Measurements from ENCODE around the gene ANKFY1. TPM values are rescaled to one million over a fixed set of nuclear protein-coding genes. Genes with fewer than 3 reads are reported as not detected.

The ANKFY1 gene
- total RNA-seq, 1 donor from 2014 or later, result 51.9 TPM

DNA sequence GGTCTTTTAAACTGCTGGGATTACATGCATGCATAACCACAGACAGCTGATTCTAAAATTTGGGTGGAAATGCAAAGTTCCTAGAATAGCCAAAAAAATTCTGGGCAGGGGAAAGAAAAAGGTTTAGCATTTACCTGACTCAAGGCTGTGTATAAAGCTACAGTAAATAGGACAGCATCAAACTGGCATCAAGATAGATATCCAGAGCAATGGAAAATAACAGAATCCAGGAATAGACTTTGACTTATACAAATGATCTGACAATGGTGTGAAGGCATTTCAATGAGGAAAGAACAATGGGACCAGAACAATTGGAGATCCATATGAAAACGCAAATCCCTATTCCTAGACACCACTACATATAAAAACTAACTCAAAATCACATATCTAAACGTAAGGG lies 12.9 kb downstream of the ANKFY1 start:
- Mint-ChIP-seq H3K36me3 (ENCODE audit: low read depth) (peaks cover 31% of the 10 kb centered on the region), H3K27me3 (ENCODE audit: low read depth) (no peaks in the 10 kb centered on the region), H3K4me3 (ENCODE audit: low read depth) (no peak overlapping the region)

DNA sequence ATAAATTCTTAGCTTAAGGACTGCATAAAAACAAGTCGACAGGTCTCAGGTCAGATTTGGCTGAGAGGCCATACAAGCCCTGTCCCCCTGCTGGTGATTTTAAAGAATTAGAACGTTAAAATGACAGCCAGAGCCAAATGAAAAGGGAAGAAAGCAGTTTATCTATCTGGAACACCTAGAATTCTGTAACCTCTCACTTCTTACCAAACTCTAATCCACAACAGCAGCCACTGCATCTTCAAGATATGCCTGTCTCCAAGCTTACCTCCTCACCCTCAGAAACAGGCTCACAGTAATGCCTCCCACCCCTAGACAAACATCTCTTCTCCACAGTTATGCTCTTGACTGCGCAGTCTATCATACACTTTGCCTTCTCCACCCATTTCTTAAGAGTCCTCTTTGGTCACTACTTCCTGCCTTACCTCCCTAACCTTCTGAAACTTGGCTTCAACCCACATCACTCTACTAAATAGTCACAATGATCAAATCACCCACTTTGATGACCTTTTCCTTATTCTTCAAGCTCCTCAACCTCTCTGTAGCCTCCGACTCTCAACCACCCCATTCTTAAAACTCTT lies 14.2 kb downstream of the ANKFY1 start:
- no peaks in the 10 kb centered on the region for H3K9me3 Mint-ChIP-seq

More for the DNA sequence above, 12.9 kb downstream of the ANKFY1 start:
- intact Hi-C loops (cut with micrococcal nuclease), result no loop called here
- H3K27ac Mint-ChIP-seq, result no peak overlapping the region
- peaks cover 30% of the 10 kb centered on the region for H3K4me1 Mint-ChIP-seq (ENCODE audit: low read depth)
- no peak for DNase-seq (ENCODE audit: low spot score)
- no peaks in the 10 kb centered on the region for H3K9me3 Mint-ChIP-seq

DNA sequence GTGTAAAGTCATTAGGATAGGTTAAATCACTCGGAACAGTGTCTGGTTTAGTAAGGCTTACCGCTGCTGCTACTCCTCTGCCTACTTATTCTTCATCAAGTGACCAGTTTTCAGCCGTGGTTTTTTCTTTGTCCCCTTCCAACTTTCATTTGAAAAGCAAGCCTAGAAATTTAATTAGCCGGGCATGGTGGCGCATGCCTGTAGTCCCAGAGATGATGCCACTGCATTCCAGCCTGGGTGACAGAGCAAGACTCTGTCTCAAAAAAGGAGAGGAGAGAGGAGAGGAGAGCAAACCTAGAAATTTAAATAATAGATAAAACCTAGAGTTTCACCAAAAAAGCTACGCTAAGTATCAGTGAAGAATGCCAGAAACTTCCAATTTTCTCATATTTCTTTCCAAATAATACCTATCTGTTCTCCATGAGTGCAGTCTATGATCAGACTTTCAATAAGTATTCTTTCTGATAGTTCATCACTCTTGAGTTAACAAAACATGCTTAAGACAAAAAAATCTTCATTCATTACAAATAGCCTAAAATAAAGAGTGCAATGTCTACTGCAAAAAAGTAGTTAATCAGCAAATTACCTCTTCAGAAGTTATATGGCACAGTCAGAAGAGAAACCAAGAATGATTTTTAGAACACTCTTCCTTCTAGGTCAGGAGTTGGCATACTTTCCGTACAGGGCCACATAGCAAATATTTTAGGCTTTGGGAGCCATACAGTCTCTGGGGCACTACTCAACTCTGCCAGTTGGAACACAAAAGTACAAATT lies 15.1 kb downstream of the ANKFY1 start:
- intact Hi-C loops (cut with micrococcal nuclease), result no loop called here
- H3K27ac Mint-ChIP-seq, result no peak overlapping the region
- peaks cover 30% of the 10 kb centered on the region for H3K4me1 Mint-ChIP-seq (ENCODE audit: low read depth)
- H3K27me3 Mint-ChIP-seq (ENCODE audit: low read depth), result no peaks in the 10 kb centered on the region
- DNase-seq (ENCODE audit: low spot score), result no peak
- H3K9me3 Mint-ChIP-seq, result no peaks in the 10 kb centered on the region
- peaks cover 30% of the 10 kb centered on the region for H3K36me3 Mint-ChIP-seq (ENCODE audit: low read depth)
- H3K4me3 Mint-ChIP-seq (ENCODE audit: low read depth), result no peak overlapping the region

More for the DNA sequence above, 14.2 kb downstream of the ANKFY1 start:
- peaks cover 30% of the 10 kb centered on the region for H3K4me1 Mint-ChIP-seq (ENCODE audit: low read depth)
- no peaks in the 10 kb centered on the region for H3K27me3 Mint-ChIP-seq (ENCODE audit: low read depth)
- no peak overlapping the region for H3K4me3 Mint-ChIP-seq (ENCODE audit: low read depth)
- peaks cover 30% of the 10 kb centered on the region for H3K36me3 Mint-ChIP-seq (ENCODE audit: low read depth)
- no peak for DNase-seq (ENCODE audit: low spot score)
- H3K27ac Mint-ChIP-seq, result peak overlapping the region; percentile 3
- intact Hi-C loops (cut with micrococcal nuclease), result no loop called here

DNA sequence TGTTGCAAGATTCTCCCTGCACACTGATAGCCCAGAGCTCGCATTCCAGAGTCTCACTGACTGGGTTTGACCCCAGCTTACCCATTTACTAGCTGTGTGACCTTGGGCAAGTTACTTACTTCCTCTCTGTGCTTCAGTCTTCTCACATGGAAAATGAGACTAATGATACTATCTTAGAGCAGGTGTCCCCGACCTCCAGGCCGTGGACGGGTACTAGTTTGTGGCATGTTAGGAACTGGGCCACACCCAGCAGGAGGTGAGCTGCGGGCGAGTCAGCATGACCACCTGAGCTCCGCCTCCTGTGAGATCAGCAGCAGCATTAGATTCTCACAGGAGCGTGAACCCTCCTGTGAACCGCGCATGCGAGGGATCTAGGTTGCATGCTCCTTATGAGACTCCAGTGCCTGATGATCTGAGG lies 15.8 kb downstream of the ANKFY1 start:
- Mint-ChIP-seq H3K27ac (no peak overlapping the region), H3K4me1 (ENCODE audit: low read depth) (peaks cover 26% of the 10 kb centered on the region), H3K27me3 (ENCODE audit: low read depth) (no peaks in the 10 kb centered on the region), H3K36me3 (ENCODE audit: low read depth) (peaks cover 26% of the 10 kb centered on the region), H3K9me3 (no peaks in the 10 kb centered on the region), H3K4me3 (ENCODE audit: low read depth) (no peak overlapping the region)
- no peak for DNase-seq (ENCODE audit: low spot score)
- intact Hi-C loops (cut with micrococcal nuclease), result no loop called here

DNA sequence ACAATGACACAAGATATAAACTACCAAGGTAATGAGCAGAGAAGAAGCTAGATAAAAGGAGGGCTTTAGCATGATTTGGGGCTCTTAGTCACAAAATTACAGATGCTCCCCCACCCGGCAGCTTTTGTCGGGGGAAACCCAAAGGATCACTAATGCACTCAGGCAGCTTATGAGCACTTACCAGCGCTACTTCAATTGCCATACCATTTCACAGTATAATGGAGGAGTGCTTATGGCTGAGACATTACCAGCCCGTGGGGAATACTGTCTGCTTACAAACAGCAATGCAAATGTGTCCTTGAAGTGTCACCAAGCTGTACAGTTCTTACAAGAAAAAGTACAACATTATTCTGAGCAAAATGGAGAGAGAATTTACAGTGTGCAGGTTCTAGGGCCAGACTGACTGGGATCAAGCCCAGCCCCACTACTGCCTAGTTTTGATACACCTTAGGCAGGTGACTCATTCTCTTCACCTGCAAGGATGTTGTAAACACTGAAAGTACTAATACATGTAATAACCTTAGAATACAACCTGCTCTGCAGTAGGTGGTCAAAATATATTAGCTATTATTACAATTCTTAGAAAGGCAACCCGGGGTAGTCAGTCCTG lies 16.3 kb downstream of the ANKFY1 start:
- peaks cover 26% of the 10 kb centered on the region for H3K4me1 Mint-ChIP-seq (ENCODE audit: low read depth)
- H3K27me3 Mint-ChIP-seq (ENCODE audit: low read depth), result no peaks in the 10 kb centered on the region
- H3K36me3 Mint-ChIP-seq (ENCODE audit: low read depth), result peaks cover 30% of the 10 kb centered on the region
- H3K27ac Mint-ChIP-seq, result no peak overlapping the region
- no peak overlapping the region for H3K4me3 Mint-ChIP-seq (ENCODE audit: low read depth)
- DNase-seq (ENCODE audit: low spot score), result no peak
- intact Hi-C loops (cut with micrococcal nuclease), result no loop called here
- H3K9me3 Mint-ChIP-seq, result no peaks in the 10 kb centered on the region

DNA sequence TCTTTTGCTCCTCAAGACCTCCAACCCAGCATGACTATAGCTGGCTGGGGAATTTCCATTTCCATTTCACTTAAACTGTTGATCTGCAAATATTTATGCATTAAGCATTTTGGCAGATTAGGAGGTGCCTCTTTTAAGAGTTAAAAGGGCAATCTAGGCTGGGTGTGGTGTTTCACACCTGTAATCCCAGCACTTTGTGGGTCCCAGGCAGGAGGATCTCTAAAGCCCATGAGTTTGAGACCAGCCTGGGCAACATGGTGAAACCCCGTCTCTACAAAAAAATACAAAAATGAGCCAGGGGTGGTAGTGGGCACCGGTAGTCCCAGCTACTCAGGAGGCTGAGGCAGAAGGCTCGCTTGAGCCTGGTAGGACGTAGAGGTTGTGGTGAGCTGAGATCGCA lies 17.1 kb downstream of the ANKFY1 start:
- intact Hi-C loops (cut with micrococcal nuclease), result no loop called here
- no peak for DNase-seq (ENCODE audit: low spot score)
- Mint-ChIP-seq H3K9me3 (no peaks in the 10 kb centered on the region), H3K36me3 (ENCODE audit: low read depth) (peaks cover 36% of the 10 kb centered on the region), H3K4me3 (ENCODE audit: low read depth) (no peak overlapping the region), H3K27ac (no peak overlapping the region), H3K4me1 (ENCODE audit: low read depth) (peaks cover 26% of the 10 kb centered on the region), H3K27me3 (ENCODE audit: low read depth) (no peaks in the 10 kb centered on the region)

DNA sequence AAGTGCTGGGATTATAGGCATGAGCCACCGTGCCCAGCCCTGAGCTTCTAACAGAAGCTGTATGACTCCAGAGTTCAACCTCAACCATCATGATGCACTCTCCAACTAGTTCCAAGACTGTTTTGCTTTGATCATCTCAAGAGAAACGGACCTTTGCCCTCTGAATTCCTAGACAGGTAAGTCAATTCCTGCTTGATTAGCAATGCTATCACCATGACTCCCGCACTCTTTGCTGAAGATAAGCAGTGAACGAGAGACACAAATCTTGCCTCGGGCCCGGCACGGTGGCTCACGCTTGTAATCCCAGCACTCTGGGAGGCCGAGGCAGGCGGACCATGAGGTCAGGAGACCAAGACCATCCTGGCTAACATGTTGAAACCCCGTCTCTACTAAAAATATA lies 22.2 kb downstream of the ANKFY1 start:
- no peaks in the 10 kb centered on the region for H3K9me3 Mint-ChIP-seq
- intact Hi-C loops (cut with micrococcal nuclease), result no loop called here
- no peaks in the 10 kb centered on the region for H3K27me3 Mint-ChIP-seq (ENCODE audit: low read depth)
- no peak overlapping the region for H3K27ac Mint-ChIP-seq
- no peak for DNase-seq (ENCODE audit: low spot score)
- H3K36me3 Mint-ChIP-seq (ENCODE audit: low read depth), result peaks cover 42% of the 10 kb centered on the region
- no peak overlapping the region for H3K4me3 Mint-ChIP-seq (ENCODE audit: low read depth)
- H3K4me1 Mint-ChIP-seq (ENCODE audit: low read depth), result no peaks in the 10 kb centered on the region

DNA sequence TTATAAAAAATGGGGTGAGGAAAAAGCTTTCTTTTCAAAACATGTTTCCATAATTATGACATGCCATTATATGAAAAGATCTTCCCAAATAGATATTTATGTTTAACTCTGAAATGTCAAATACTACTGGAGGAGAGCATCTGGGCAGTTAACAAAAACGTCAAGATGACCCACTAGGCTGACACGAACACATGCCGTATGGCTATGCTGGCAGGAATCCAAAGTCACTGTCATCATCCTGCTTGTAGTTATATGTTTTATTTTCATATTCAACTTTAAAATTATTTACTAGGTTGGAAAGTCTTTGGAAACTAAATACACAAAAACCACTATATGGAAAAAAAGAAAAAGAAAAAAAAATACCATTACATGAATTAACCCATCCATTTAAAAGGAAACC lies 27.3 kb downstream of the ANKFY1 start:
- Mint-ChIP-seq H3K36me3 (ENCODE audit: low read depth) (peaks cover 58% of the 10 kb centered on the region), H3K27ac (no peak overlapping the region), H3K4me1 (ENCODE audit: low read depth) (peaks cover 13% of the 10 kb centered on the region), H3K27me3 (ENCODE audit: low read depth) (no peaks in the 10 kb centered on the region), H3K9me3 (no peaks in the 10 kb centered on the region), H3K4me3 (ENCODE audit: low read depth) (no peak overlapping the region)
- DNase-seq (ENCODE audit: low spot score), result no peak
- intact Hi-C loops (cut with micrococcal nuclease), result no loop called here

DNA sequence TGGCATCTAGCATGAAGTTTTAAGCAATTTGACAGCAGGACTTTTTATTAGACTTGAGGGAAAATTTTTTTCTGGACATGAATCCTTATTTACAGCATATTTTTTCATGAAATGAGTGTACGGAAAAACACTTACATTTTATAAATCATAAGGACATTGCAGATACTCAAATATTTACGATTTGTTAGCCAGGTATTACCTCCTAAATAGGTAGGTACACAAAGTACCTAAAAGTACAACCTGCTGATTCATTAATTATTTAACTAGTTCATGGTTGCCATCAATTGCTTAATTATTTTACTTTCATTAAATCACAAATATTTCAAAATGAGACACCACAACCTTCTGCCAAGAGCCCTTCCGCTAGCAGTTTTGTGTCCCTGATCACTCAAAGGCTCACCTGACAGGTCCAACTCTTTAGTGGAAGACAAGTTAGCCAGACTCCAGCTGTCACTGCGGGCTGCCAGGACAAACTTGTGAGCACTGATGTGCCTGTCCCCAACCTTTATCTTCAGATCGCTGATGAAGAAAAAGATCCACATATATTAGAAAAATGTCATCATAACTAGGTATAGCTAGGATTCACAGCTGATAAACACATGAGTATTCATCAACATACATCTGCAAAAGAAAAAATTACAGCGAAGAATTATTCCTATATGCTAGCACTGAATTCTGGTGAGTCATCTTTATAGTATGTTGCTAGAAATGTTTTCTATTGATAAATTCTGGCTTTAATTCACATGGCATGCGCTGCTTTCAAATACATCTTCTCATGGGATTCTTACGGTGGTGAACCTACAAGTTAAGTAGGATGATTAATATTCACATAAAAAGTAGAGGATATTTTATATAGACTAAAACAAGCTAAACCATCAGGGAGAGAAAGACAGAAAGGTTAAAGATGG lies 28.2 kb downstream of the ANKFY1 start:
- H3K4me1 Mint-ChIP-seq (ENCODE audit: low read depth), result peaks cover 13% of the 10 kb centered on the region
- no peaks in the 10 kb centered on the region for H3K27me3 Mint-ChIP-seq (ENCODE audit: low read depth)
- H3K4me3 Mint-ChIP-seq (ENCODE audit: low read depth), result no peak overlapping the region
- intact Hi-C loops (cut with micrococcal nuclease), result no loop called here
- no peaks in the 10 kb centered on the region for H3K9me3 Mint-ChIP-seq
- H3K36me3 Mint-ChIP-seq (ENCODE audit: low read depth), result peaks cover 59% of the 10 kb centered on the region
- no peak for DNase-seq (ENCODE audit: low spot score)
- H3K27ac Mint-ChIP-seq, result no peak overlapping the region

DNA sequence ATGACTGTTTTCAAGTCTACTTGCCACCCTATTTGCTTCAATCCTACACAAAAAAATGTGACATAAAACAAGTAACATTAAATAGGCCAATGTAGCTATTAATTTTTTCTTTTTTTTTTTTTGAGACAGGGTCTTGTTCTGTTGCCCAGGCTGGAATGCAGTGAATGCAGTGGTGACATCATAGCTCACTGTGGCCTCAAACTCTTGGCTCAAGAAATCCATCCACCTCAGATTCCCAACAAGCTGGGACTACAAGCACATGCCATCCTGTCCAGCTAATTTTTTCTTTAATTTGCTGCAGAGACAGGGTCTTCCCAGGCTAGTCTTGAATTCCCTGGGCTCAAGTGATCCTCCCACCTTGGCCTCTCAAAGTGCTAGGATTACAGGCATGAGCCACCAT lies 29.4 kb downstream of the ANKFY1 start:
- no peak for DNase-seq (ENCODE audit: low spot score)
- Mint-ChIP-seq H3K27ac (no peak overlapping the region), H3K4me1 (ENCODE audit: low read depth) (peaks cover 13% of the 10 kb centered on the region), H3K4me3 (ENCODE audit: low read depth) (no peak overlapping the region), H3K36me3 (ENCODE audit: low read depth) (peaks cover 59% of the 10 kb centered on the region), H3K27me3 (ENCODE audit: low read depth) (no peaks in the 10 kb centered on the region), H3K9me3 (no peaks in the 10 kb centered on the region)
- intact Hi-C loops (cut with micrococcal nuclease), result no loop called here

DNA sequence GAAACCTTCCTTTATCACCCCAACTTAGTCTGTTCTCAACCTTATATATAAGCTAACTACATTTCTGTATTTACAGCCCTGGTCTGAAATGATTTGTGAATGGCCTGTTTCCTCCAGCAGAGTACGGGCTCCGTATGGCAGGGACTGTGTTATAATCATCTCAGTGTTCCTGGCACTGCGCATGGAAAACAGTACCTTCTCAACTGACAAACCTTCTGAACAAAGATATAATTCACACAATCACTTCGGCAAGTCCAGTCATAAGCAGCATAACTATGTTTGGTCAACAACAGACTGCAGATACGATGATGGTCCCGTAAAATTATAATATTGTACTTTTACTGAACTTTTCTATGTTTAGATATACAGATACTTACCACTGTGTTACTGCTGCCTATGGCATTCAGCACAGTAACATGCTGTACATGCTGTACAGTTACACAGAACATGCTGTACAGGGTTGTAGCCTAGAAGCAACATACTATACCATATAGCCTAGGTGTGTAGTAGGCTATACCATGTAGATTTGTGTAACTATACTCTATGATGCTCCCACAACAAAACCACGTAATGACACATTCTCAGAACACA lies 30.0 kb downstream of the ANKFY1 start:
- H3K4me3 Mint-ChIP-seq (ENCODE audit: low read depth), result no peak overlapping the region
- no peak overlapping the region for H3K27ac Mint-ChIP-seq
- intact Hi-C loops (cut with micrococcal nuclease), result no loop called here
- peaks cover 55% of the 10 kb centered on the region for H3K36me3 Mint-ChIP-seq (ENCODE audit: low read depth)
- H3K4me1 Mint-ChIP-seq (ENCODE audit: low read depth), result peaks cover 13% of the 10 kb centered on the region
- DNase-seq (ENCODE audit: low spot score), result no peak
- no peaks in the 10 kb centered on the region for H3K27me3 Mint-ChIP-seq (ENCODE audit: low read depth)
- no peaks in the 10 kb centered on the region for H3K9me3 Mint-ChIP-seq

DNA sequence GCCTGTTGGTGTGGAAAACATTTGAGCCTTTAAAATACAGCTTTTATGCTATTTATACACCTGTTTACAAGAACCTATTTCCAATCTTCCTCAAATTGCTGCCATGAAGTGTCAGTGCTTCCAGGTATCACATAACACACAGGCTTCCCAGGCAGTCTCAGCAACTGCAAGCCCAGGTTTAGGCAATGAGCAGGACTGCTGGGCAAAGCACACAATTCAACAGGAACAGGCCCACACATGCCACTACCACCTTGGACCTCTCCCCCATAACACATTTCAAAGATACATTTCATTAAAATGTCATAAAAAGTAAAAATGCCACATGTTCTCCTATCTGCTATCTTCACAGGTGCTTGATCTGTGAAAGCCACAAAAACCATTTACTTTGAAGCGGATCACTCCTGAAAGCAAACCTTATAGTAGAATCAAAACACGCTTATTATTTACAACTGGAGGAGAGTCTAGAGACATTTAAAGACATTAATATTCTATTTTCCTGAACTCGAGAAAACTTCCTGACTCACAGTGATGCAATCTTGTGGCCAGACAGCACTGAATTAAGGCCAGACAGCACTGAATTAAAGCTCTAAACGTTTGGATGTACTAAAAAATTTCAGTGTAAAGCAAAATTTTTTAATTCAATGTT lies 31.5 kb downstream of the ANKFY1 start:
- Mint-ChIP-seq H3K4me3 (ENCODE audit: low read depth) (no peak overlapping the region), H3K27ac (no peak overlapping the region), H3K36me3 (ENCODE audit: low read depth) (peaks cover 52% of the 10 kb centered on the region), H3K4me1 (ENCODE audit: low read depth) (peaks cover 13% of the 10 kb centered on the region), H3K27me3 (ENCODE audit: low read depth) (no peaks in the 10 kb centered on the region), H3K9me3 (no peaks in the 10 kb centered on the region)
- intact Hi-C loops (cut with micrococcal nuclease), result no loop called here
- no peak for DNase-seq (ENCODE audit: low spot score)
